Fibroblast of lung (primary cell): ENCODE results near the gene WDR11.

Experiments
- EZH2 ChIP-seq: IDR thresholded peaks from 2 replicates; pipeline ENCODE4 v1.5.1; 2012; ENCODE audit warnings: low read length, control low read depth, mild to moderate bottlenecking; ENCODE audit errors: missing control alignments
- TF ChIP-seq, protein P1 (sequence below), 2 donors: IDR thresholded peaks in 1 of 2; conservative IDR thresholded peaks in 1 of 2; 1 replicate in 1 of 2; 2 replicates in 1 of 2; pipeline ENCODE4 v1.5.1; 2011 to 2012; ENCODE audit warnings: low read length in 2 of 2, control low read depth in 1 of 2, inconsistent platforms in 1 of 2, low read depth in 1 of 2, mild to moderate bottlenecking in 1 of 2

DNA sequence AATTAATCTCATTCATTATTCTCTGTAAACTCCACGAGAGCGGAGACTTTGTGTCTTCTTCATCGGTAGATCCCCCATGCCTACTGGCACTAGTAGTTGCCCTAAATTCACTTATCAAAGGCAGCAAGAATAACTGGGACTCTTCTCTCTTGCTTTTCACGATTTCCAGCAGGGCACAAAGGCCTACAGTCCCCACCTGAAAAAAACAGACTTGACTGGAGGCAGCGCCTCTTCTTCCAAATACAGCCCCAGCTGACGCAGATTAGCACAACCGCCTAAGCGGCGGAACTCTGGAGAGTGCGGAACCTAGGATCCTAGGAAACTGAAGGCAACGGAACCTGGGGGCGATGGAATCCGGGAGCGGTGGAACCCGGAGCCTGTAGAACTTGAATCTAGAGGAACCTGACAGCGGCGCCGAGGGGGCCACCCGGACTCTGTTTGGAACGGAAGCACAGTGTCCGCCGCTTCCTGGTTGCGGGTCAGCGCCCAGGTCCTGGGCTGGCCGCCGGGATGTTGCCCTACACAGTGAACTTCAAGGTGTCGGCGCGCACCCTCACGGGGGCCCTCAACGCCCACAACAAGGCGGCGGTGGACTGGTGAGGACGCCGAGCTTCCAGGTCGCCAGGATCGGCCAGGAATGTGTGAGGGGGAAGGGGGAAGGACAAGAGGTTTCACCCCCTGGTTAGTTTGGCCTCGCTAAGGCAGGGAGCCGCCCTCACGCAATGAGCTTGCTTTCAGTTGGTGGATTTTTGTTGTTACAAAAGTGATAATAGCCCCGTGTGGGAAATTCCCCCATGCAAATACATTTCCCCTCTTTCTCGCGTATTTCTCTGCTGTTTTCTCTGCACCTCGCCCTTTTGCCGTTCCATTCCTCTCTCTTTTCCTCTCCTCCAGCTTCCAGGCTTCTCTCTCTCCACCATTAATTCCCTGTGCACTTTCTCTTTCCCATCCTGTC, at the start of gene WDR11:
- TF ChIP-seq, protein P1, sequence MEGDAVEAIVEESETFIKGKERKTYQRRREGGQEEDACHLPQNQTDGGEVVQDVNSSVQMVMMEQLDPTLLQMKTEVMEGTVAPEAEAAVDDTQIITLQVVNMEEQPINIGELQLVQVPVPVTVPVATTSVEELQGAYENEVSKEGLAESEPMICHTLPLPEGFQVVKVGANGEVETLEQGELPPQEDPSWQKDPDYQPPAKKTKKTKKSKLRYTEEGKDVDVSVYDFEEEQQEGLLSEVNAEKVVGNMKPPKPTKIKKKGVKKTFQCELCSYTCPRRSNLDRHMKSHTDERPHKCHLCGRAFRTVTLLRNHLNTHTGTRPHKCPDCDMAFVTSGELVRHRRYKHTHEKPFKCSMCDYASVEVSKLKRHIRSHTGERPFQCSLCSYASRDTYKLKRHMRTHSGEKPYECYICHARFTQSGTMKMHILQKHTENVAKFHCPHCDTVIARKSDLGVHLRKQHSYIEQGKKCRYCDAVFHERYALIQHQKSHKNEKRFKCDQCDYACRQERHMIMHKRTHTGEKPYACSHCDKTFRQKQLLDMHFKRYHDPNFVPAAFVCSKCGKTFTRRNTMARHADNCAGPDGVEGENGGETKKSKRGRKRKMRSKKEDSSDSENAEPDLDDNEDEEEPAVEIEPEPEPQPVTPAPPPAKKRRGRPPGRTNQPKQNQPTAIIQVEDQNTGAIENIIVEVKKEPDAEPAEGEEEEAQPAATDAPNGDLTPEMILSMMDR (conservative IDR thresholded peaks at IDR 0.05 in 1 of 2, IDR thresholded peaks at IDR 0.05 in 1 of 2; ENCODE audit: low read depth in 1 of 2, low read length in 2 of 2) = no peak
- TF ChIP-seq EZH2 = no peak
